SJSA1 (cell line): ENCODE measurements around the gene AIF1. TPM values are rescaled to one million over a fixed set of nuclear protein-coding genes. Genes with fewer than 3 reads are reported as not detected.
A peak's percentile ranks its signal among the peaks of the same experiment; 100 is the strongest.

Experiments used
- DNase-seq, 2 experiments: peaks; one replicate each; pipeline ENCODE4 v3.0.0-alpha.2; 2015 to 2020; ENCODE audit warnings: low spot score in 2 of 2, low read depth in 1 of 2
- H3K27ac ChIP-seq: fragments of 250-450 bp; sonication (Bioruptor Pico); 2 replicates; pipeline ENCODE4 v1.5.1; 2020; ENCODE audit warnings: mild to moderate bottlenecking, moderate library complexity
- H3K27me3 ChIP-seq: fragments of 250-450 bp; sonication (Bioruptor Pico); replicated peaks from 2 replicates; pipeline ENCODE4 v1.5.1; 2020; ENCODE audit warnings: mild to moderate bottlenecking, moderate library complexity
- H3K36me3 ChIP-seq: fragments of 250-450 bp; sonication (Bioruptor Pico); 2 replicates; pipeline ENCODE4 v1.5.1; 2020; ENCODE audit warnings: mild to moderate bottlenecking
- H3K4me1 ChIP-seq: fragments of 250-450 bp; sonication (Bioruptor Pico); replicated peaks from 2 replicates; pipeline ENCODE4 v1.6.1; 2021; ENCODE audit warnings: mild to moderate bottlenecking
- H3K4me3 ChIP-seq: fragments of 250-450 bp; sonication (Bioruptor Pico); 2 replicates; pipeline ENCODE4 v1.5.1; 2020; ENCODE audit warnings: mild to moderate bottlenecking
- H3K9me3 ChIP-seq: fragments of 250-450 bp; sonication (Bioruptor Pico); replicated peaks from 2 replicates; pipeline ENCODE4 v1.5.1; 2020; ENCODE audit warnings: mild to moderate bottlenecking
- total RNA-seq: library from RNA; depleted of rRNA; stranded (reverse); fragments of >200 nt; shearing (Covaris generic); gene quantifications from 2 replicates; pipeline ENCODE4 v1.2.3, GENCODE V29; 2014

The AIF1 gene
- total RNA-seq, 1 experiment from 2014 or later: not detected

DNA sequence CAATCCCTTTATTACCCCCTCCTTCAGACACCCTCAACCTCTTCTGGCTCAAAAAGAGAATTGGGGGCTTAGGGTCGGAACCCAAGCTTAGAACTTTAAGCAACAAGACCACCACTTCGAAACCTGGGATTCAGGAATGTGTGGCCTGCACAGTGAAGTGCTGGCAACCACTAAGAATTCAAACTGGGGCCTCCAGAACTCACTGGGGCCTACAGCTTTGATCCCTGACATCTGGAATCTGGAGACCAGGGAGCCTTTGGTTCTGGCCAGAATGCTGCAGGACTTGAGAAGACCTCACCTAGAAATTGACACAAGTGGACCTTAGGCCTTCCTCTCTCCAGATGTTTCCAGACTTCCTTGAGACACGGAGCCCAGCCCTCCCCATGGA lies 37.5 kb upstream of the AIF1 start:
- Histone ChIP-seq H3K27ac (no peak overlapping the region), H3K27me3 (no peaks in the 10 kb centered on the region), H3K9me3 (no peaks in the 10 kb centered on the region), H3K36me3 (no peaks in the 10 kb centered on the region), H3K4me3 (no peak overlapping the region), H3K4me1 (peaks cover 8% of the 10 kb centered on the region)
- DNase-seq: no peak

DNA sequence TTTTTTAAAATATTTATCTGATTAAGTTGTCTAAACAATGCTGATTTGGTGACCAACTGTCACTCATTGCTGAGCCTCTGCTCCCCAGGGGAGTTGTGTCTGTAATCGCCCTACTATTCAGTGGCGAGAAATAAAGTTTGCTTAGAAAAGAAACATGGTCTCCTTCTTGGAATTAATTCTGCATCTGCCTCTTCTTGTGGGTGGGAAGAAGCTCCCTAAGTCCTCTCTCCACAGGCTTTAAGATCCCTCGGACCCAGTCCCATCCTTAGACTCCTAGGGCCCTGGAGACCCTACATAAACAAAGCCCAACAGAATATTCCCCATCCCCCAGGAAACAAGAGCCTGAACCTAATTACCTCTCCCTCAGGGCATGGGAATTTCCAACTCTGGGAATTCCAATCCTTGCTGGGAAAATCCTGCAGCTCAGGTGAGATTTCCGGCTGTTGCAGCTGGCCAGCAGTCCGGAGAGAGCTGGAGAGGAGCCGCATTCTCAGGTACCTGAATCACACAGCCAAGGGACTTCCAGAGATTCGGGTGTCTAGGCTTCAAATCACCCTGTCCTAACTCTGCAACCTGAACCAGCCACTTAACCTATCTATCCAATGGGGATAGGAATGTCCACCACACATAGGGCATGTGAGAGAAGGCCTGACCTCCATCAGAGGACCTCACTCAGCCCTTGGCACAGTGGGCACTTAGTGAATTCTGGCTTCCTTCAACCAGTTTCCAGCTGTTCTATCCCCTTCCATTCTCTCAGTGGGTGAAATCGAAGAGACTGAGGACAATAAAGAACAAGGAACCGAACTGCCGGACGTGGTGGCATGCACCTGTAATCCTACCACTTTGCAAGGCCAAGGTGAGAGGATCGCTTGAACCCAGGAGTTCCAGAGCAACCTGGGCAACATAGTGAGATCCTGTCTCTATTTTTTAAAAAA lies 36.6 kb upstream of the AIF1 start:
- H3K9me3 ChIP-seq: no peaks in the 10 kb centered on the region
- no peak overlapping the region for H3K27ac ChIP-seq
- H3K36me3 ChIP-seq: no peaks in the 10 kb centered on the region
- no peak for DNase-seq
- no peaks in the 10 kb centered on the region for H3K27me3 ChIP-seq
- H3K4me1 ChIP-seq: peaks cover 8% of the 10 kb centered on the region
- no peak overlapping the region for H3K4me3 ChIP-seq

DNA sequence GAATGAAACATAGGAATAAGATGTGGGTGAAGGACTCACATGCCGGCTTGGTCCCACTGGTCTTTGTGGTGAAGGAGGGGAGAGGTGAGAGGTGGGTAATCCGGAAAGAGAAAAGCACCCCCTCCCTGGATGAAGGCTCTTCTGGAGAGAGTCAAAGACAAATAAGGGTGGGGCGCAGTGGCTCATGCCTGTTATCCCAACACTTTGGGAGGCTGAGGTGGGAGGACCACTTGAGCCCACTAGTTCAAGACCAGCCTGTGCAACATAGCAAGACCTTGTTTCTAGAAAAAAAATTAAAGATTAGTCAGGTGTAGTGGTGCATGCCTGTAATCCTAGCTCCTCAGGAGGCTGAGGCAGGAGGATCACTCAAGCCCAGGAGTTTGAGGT lies 35.9 kb upstream of the AIF1 start:
- Histone ChIP-seq H3K36me3 (no peaks in the 10 kb centered on the region), H3K9me3 (no peaks in the 10 kb centered on the region), H3K4me3 (no peak overlapping the region), H3K27me3 (no peaks in the 10 kb centered on the region), H3K4me1 (peaks cover 8% of the 10 kb centered on the region), H3K27ac (no peak overlapping the region)
- DNase-seq: no peak

DNA sequence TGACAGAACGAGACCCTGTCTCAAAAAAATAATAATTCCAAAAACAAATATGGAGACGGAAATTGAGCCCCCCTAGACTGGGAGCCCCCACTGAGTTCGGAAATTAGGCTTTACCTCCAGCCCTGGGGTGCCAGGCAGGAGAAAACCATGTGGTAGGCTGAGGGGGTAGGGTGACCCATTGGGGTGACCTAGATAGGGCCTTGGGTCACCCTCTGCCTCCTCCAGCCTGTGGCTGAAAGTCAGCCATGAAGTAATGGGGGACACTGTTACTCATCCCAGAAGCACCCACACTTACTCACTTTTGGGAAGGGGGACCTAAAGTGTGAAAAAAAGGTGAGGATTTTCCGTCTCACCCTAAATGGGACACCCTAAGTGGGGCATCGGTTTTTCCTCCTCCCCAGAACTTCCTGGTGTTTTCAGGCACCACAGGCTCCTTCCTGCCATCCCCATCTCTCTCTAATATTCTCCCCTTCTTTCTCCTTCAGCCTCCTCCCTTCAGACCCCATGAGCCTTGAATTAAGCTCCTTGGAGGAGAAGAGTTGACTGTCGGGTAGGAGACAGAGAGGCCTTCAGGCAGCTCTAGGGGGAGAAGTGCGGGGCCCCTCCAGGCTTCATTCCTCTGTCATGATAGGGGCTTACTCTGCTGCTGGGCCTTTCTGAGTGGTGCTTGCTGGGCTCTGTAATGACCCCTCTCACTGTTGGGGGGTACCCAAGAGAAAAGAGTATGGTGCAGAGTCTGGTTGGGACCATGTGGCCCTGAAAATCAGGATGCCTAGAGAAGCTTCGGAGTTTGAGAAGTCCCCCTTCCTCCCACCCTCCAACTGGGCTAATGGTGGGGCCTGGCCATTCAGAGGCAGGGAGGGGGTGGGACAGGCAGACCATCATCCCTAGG lies 35.2 kb upstream of the AIF1 start:
- Histone ChIP-seq H3K27ac (no peak overlapping the region), H3K4me3 (no peak overlapping the region), H3K9me3 (no peaks in the 10 kb centered on the region), H3K4me1 (peaks cover 8% of the 10 kb centered on the region), H3K36me3 (no peaks in the 10 kb centered on the region), H3K27me3 (no peaks in the 10 kb centered on the region)
- DNase-seq: no peak

DNA sequence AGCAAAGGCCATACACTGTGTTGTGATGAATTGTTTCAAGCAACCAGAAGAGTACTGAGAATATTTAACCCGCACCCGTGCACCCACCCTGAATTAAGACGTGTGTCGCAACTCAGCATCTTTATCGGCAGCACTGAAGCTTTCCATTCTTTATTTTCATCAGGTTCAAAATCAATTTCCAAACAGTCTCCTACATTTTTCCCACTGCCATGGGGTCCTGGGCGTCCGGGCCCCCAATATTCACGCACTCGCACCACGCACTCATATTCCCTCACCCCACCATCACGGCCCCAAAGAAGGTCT lies 34.6 kb upstream of the AIF1 start:
- Histone ChIP-seq H3K27ac (no peak overlapping the region), H3K4me1 (peaks cover 8% of the 10 kb centered on the region), H3K36me3 (no peaks in the 10 kb centered on the region), H3K9me3 (no peaks in the 10 kb centered on the region), H3K27me3 (no peaks in the 10 kb centered on the region), H3K4me3 (peak overlapping the region; percentile 48; the same call in 1 of the 2 replicates)
- DNase-seq: no peak

DNA sequence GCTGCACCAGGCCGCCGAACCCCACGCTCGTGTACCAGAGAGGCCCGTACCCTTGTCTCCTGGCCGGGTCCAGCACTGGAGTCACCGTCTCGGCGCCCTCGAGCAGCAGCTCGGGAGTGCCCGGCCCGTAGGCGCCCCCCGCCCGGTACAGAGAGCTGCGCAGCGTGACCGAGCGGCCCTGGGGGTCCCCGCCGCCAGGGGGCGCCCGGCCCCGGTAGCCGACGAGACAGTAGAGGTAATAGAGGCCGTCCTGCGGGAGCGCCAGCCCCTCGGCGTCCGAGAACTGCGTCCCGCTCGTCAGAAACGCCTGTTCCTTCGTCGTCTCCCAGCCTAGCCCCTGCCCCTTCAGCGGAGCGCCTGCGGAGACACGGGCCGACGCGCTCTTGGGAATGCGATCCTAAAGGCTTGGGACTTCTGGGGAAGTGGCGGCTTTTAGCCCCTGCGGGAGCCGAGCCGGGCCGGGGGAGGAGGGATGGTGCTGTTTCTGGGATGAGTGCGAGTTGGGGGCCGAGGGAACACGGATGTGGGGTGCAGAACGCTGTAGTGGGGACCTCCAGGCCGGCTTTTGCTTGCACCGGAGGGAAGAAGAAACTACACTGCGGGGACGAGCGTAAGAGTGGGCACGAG lies 34.1 kb upstream of the AIF1 start:
- H3K27ac ChIP-seq: no peak overlapping the region
- H3K4me3 ChIP-seq: peak overlapping the region; percentile 48
- no peaks in the 10 kb centered on the region for H3K9me3 ChIP-seq
- peak; percentile 83 to 86 for DNase-seq
- no peaks in the 10 kb centered on the region for H3K36me3 ChIP-seq
- no peaks in the 10 kb centered on the region for H3K27me3 ChIP-seq
- H3K4me1 ChIP-seq: peaks cover 8% of the 10 kb centered on the region

DNA sequence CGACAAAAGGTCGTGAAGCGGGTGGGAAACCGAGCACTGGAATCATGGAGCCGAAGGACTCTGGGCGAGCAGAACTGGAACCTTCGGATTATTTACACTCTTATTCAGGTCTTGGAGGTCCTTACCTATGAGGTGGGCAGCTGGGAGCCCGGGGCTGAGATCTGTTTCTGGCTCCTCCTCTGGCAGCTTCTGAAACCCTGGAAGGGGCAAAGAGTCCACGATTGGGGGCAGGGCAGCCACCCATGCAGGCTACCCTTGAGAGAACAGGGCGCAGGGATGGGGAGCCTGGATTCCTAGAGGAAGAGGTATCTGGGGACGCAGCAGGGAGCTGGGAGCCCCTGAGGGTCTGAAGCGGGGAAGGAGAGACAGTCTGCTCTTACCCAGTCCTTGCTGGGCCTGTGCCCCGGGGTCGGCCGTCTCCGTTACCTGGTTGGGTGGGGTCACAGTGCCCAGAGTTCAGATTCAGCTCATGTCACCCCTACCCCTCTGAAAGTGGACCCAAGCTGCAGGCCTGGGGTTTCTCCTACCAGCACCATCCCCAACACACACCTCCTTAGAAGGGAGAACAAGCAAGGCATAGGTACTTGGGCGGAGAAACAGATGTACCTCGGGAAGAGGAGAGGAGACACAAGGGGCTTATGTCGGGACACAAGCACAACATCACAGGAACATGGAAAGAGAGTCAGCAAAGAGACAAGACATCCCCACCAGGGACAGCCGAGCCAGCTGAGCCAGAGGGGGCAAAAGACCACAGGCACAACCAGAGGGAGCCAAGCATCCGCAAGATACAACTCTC lies 33.4 kb upstream of the AIF1 start:
- Histone ChIP-seq H3K27me3 (no peaks in the 10 kb centered on the region), H3K27ac (no peak overlapping the region), H3K36me3 (no peaks in the 10 kb centered on the region), H3K4me1 (peaks cover 8% of the 10 kb centered on the region), H3K4me3 (peak overlapping the region; percentile 48), H3K9me3 (no peaks in the 10 kb centered on the region)
- DNase-seq: no peak

DNA sequence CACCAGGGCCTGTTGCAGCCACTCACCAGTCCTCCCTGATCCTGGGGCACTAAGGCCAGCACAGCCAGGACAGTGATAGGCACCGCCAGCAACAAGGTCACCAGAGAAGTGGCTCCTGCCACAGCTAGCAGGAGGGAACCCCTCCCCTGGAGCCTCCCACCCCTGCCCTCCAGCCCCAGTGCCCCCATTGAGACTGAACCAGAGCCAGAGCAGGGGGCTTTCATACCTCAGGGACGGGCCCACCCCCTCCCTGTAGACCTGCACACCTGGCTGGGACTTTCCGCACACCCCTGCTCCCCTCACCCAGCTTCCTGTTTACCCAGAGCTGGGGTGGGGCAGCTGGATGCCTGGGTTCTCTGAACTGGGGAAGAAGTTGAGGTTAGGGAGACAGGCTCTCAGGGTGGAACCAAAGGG lies 32.8 kb upstream of the AIF1 start, which contains the start of gene LTB:
TSS of gene LTB (minus strand) at position 195 of the 414 bp plus-strand sequence. CDS start at position 188, 7 bp downstream.
- peak within 1 kb of the TSS; percentile 48 for H3K4me3 ChIP-seq

DNA sequence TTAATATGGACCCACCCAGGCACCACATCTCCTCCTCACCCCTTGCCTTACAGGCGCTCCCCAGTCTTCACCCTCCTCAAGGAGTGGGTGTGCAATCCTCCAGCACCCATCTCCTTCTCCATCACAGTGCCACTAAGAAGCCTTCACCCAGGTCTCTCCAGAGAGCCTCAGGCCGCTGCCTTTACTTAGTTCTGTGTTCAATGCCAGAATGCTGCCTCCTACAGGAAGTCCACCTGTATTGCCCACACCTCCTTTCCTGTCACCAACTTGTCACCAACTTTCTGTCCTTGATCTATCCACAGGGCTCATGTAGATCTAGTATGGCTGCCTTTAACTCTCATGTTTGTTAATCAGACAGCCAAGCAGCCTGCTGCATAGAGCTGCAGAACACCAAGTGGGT lies 29.5 kb upstream of the AIF1 start:
- no peaks in the 10 kb centered on the region for H3K27me3 ChIP-seq
- DNase-seq: no peak
- peaks cover 8% of the 10 kb centered on the region for H3K4me1 ChIP-seq
- no peak overlapping the region for H3K4me3 ChIP-seq
- no peaks in the 10 kb centered on the region for H3K9me3 ChIP-seq
- no peak overlapping the region for H3K27ac ChIP-seq
- H3K36me3 ChIP-seq: no peaks in the 10 kb centered on the region

More for the DNA sequence above, 32.8 kb upstream of the AIF1 start, which contains the start of gene LTB:
- Histone ChIP-seq H3K27me3 (no peaks in the 10 kb centered on the region), H3K27ac (no peak within 1 kb of the TSS), H3K9me3 (no peaks in the 10 kb centered on the region), H3K4me1 (peaks cover 8% of the 10 kb centered on the region), H3K36me3 (no peaks in the 10 kb centered on the region)
- no peak for DNase-seq

DNA sequence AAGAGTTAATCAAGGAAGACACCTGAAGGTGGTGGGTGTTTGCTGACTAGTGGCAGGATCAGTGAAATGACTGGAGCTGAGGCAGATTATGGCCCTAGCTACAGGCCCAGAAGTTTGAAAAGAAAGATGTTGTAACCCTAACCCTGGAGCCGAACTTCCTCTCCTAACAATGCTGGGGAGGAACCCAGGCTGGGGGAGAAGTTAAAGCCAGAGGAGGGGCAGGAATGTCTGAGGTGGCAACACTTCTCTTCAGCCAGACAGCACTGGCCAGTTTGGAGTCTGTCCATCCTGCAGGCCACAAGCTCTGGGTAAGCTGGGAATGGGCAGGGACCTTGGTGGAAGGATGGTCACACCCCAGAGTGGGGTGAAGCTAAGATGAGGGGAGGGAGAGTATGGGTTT lies 29.0 kb upstream of the AIF1 start, which contains the start of gene LST1:
TSS of gene LST1 (plus strand) at position 270 of the 400 bp plus-strand sequence. CDS start 1,023 bp downstream, outside the sequence.
- no peaks in the 10 kb centered on the region for H3K27me3 ChIP-seq
- no peak for DNase-seq
- peaks cover 5% of the 10 kb centered on the region; the same call in 1 of the 2 replicates for H3K4me1 ChIP-seq
- H3K27ac ChIP-seq: no peak within 1 kb of the TSS
- no peaks in the 10 kb centered on the region for H3K36me3 ChIP-seq
- H3K4me3 ChIP-seq: no peak within 1 kb of the TSS
- H3K9me3 ChIP-seq: no peaks in the 10 kb centered on the region

DNA sequence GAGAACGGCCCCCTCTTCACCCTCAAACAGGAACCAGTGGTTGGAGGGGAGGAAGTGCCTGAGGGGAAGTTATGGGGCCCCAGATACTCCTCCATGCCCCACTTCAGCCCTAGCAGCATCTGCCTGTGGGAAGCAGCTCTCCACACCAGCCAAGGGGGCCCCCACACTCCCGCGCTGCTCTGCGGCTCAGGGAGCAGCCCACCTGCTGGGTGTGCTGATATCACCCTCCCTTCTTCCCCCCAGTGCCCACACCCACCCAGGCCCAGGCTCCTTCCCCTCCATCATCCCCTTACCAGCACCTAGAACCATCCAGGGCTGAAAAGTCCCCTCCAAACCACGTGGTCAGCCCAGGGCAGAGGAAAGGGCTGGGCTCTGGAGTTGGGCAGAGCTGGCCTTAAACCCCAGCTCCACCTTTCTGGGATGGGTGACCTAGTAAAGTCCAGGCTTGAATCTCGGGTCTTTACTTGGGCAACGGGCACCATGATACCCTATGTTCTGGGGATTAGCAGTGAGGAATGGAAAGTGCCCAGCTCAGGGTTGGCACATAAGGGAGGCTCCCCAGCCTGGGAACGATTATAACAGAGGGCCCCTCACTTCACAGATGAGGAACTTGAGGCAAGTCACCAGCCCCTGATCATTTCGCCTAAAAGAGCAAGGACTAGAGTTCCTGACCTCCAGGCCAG lies 28.3 kb upstream of the AIF1 start:
- Histone ChIP-seq H3K27me3 (no peaks in the 10 kb centered on the region), H3K4me3 (no peak overlapping the region), H3K27ac (no peak overlapping the region), H3K4me1 (0 out of 2 replicates have a peak, but pooled peaks cover under 1% of the 10 kb centered on the region), H3K9me3 (no peaks in the 10 kb centered on the region), H3K36me3 (no peaks in the 10 kb centered on the region)
- DNase-seq: no peak
